Spinal cord (tissue), 10 donors: Measurements from ENCODE around the gene CELF5. TPM values are rescaled to one million over a fixed set of nuclear protein-coding genes. Genes with fewer than 3 reads are reported as not detected.

Experiments
- DNase-seq, 6 donors: peaks; one replicate each; pipeline versions ENCODE4 v3.0.0 to v3.0.0-alpha.2; 2013 to 2015; ENCODE audit warnings: low spot score in 6 of 6, low read depth in 4 of 6
- H3K27ac ChIP-seq: one replicate; pipeline ENCODE4 v1.5.1; 2013; ENCODE audit warnings: low read depth, low read length, control low read depth
- H3K27me3 ChIP-seq: one replicate; pipeline ENCODE4 v1.6.1; 2013; ENCODE audit warnings: low read length; ENCODE audit not compliant: control insufficient read depth, insufficient read depth
- H3K36me3 ChIP-seq: one replicate; pipeline ENCODE4 v1.6.1; 2013; ENCODE audit warnings: low read length; ENCODE audit not compliant: control insufficient read depth, insufficient read depth
- H3K4me1 ChIP-seq: one replicate; pipeline ENCODE4 v1.6.1; 2013; ENCODE audit warnings: low read length; ENCODE audit not compliant: control insufficient read depth, insufficient read depth
- H3K4me3 ChIP-seq: one replicate; pipeline ENCODE4 v1.5.1; 2013; ENCODE audit warnings: low read depth, low read length, control low read depth
- H3K9me3 ChIP-seq: one replicate; pipeline ENCODE4 v1.6.1; 2013; ENCODE audit warnings: low read length; ENCODE audit not compliant: control insufficient read depth, insufficient read depth
- WGBS: methylation state at CpG from one replicate; pipeline ENCODE4 v1.1.5; 2013; ENCODE audit warnings: missing lambda C conversion rate; ENCODE audit not compliant: insufficient coverage; 5-methylcytosine and 5-hydroxymethylcytosine counted together
- polyA plus RNA-seq, 2 donors: library from polyadenylated mRNA; unstranded; fragments of 120-200 nt; gene quantifications; one replicate each; pipeline ENCODE4 v1.2.1, GENCODE V29; 2013; ENCODE audit not compliant: insufficient read length in 2 of 2
- total RNA-seq, 2 donors: library from RNA; depleted of rRNA in 1 of 2; stranded (reverse); fragments of 120-200 nt in 1 of 2; fragments of >200 nt in 1 of 2; gene quantifications; one replicate each; pipeline versions ENCODE4 v1.2.3 to v1.2.4, GENCODE V29; 2013 to 2014
- donor health status: healthy.

Gene CELF5
- total and polyA plus RNA-seq, 4 donors = 12.7 to 85.8 (median 50.4) TPM

GRCh38 chr19:3184847-3185460, 39.5 kb upstream of the CELF5 start:
- peak in 1 of 6 donors; percentile 1 for DNase-seq
- H3K27ac ChIP-seq = peak overlapping the region; percentile 85
- H3K36me3 ChIP-seq = peaks cover 26% of the 10 kb centered on the region
- H3K4me3 ChIP-seq = peak overlapping the region; percentile 72
- no peaks in the 10 kb centered on the region for H3K27me3 ChIP-seq
- WGBS = 31% methylated on average over 5 of the region's 14 CpGs
- H3K9me3 ChIP-seq = no peaks in the 10 kb centered on the region
- H3K4me1 ChIP-seq = peaks cover 32% of the 10 kb centered on the region

GRCh38 chr19:3185461-3186159, 38.9 kb upstream of the CELF5 start, which contains the start of gene NCLN:
TSS of gene NCLN (plus strand) at chr19:3185930. CDS start at chr19:3186031, 101 bp downstream.
- H3K4me3 ChIP-seq = peak within 1 kb of the TSS; percentile 72
- WGBS = under 1% methylated on average over 62 of the region's 69 CpGs
- peaks cover 32% of the 10 kb centered on the region for H3K4me1 ChIP-seq
- H3K27ac ChIP-seq = peak within 1 kb of the TSS; percentile 85
- H3K36me3 ChIP-seq = peaks cover 32% of the 10 kb centered on the region
- peak; percentile 93 to 100 (median 98) for DNase-seq
- H3K27me3 ChIP-seq = no peaks in the 10 kb centered on the region
- H3K9me3 ChIP-seq = no peaks in the 10 kb centered on the region

GRCh38 chr19:3186160-3186688, 38.2 kb upstream of the CELF5 start:
- Histone ChIP-seq H3K4me3 (peak overlapping the region; percentile 72), H3K36me3 (peaks cover 38% of the 10 kb centered on the region), H3K4me1 (peaks cover 32% of the 10 kb centered on the region), H3K27ac (no peak overlapping the region), H3K27me3 (no peaks in the 10 kb centered on the region), H3K9me3 (no peaks in the 10 kb centered on the region)
- under 1% methylated on average over 38 of the region's 38 CpGs for WGBS
- peak in 1 of 6 donors; percentile 19 for DNase-seq

GRCh38 chr19:3186891-3187661, 37.4 kb upstream of the CELF5 start:
- peaks cover 43% of the 10 kb centered on the region for H3K36me3 ChIP-seq
- no peak overlapping the region for H3K27ac ChIP-seq
- H3K4me1 ChIP-seq = peaks cover 32% of the 10 kb centered on the region
- H3K9me3 ChIP-seq = no peaks in the 10 kb centered on the region
- 79% methylated on average over 22 of the region's 23 CpGs for WGBS
- no peak for DNase-seq
- peak overlapping the region; percentile 72 for H3K4me3 ChIP-seq
- no peaks in the 10 kb centered on the region for H3K27me3 ChIP-seq

- peaks cover 32% of the 10 kb centered on the region for H3K4me1 ChIP-seq
- no peak overlapping the region for H3K27ac ChIP-seq
- WGBS = 89% methylated on average over 36 of the region's 36 CpGs
- no peaks in the 10 kb centered on the region for H3K9me3 ChIP-seq
- H3K4me3 ChIP-seq = no peak overlapping the region
- no peaks in the 10 kb centered on the region for H3K27me3 ChIP-seq
- no peak for DNase-seq
- peaks cover 50% of the 10 kb centered on the region for H3K36me3 ChIP-seq
Observed at GRCh38 chr19:3187662-3188511, 36.6 kb upstream of the CELF5 start.

- Histone ChIP-seq H3K36me3 (peaks cover 61% of the 10 kb centered on the region), H3K4me3 (no peak overlapping the region), H3K27ac (no peak overlapping the region), H3K9me3 (no peaks in the 10 kb centered on the region), H3K4me1 (peaks cover 32% of the 10 kb centered on the region), H3K27me3 (no peaks in the 10 kb centered on the region)
- 96% methylated on average over 26 of the region's 35 CpGs for WGBS
- DNase-seq = no peak
Observed at GRCh38 chr19:3188627-3189596, 35.5 kb upstream of the CELF5 start.

- no peak for DNase-seq
- WGBS = 85% methylated on average over 21 of the region's 28 CpGs
- H3K4me1 ChIP-seq = peaks cover 24% of the 10 kb centered on the region
- H3K36me3 ChIP-seq = peaks cover 68% of the 10 kb centered on the region
- no peaks in the 10 kb centered on the region for H3K9me3 ChIP-seq
- H3K27me3 ChIP-seq = no peaks in the 10 kb centered on the region
- H3K4me3 ChIP-seq = no peak overlapping the region
- H3K27ac ChIP-seq = no peak overlapping the region
Observed at GRCh38 chr19:3189702-3190469, 34.6 kb upstream of the CELF5 start.

- Histone ChIP-seq H3K27ac (no peak overlapping the region), H3K4me1 (peaks cover 23% of the 10 kb centered on the region), H3K4me3 (no peak overlapping the region), H3K27me3 (no peaks in the 10 kb centered on the region), H3K36me3 (peaks cover 68% of the 10 kb centered on the region), H3K9me3 (no peaks in the 10 kb centered on the region)
- DNase-seq = no peak
- WGBS = 94% methylated on average over 17 of the region's 18 CpGs
Observed at GRCh38 chr19:3190470-3190770, 34.0 kb upstream of the CELF5 start.
